Stimulated activated CD4-positive, alpha-beta T cell treated with anti-CD3 and anti-CD28 coated beads, Interleukin-1b, Interleukin-23, amount 100 ng/mL, for 24 hours (primary cell): ENCODE results near the gene BPIFA3.
A peak's percentile ranks its signal among the peaks of the same experiment; 100 is the strongest.
"Not testable (repeated sequence)": the region's sequence is repeated elsewhere in the genome, so short reads cannot be mapped to it uniquely, and the experiment has no call there.

Source experiments
- DNase-seq, 4 experiments: peaks; one replicate each; pipeline ENCODE4 v3.0.0-alpha.2; 2020; ENCODE audit warnings: low read depth in 4 of 4, low spot score in 1 of 4

Gene BPIFA3

DNA sequence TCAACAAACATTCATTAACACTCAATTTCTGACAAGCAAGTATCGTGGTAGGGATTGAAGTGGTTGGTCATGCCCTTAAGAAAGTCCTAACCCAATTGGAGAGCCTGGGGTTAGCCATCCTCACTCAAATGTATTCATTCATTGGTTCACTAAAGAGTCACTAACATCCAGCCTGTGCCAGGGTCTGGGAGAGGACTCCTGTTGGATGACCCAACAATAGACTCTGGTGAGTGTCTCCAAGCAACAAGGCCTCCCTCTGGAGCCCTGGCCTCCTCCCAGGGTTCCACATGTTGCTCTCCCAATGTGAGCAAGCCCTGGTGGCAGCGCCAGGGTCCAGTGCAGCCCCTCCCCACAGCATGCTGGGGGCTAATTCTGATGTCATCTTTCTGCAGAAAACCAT, at the start of gene BPIFA3:
Gene BPIFA3, plus strand, starts transcription at position 301 of the 400 bp plus-strand sequence. CDS start 185 bp downstream, outside the sequence.
- DNase-seq, result no peak

DNA sequence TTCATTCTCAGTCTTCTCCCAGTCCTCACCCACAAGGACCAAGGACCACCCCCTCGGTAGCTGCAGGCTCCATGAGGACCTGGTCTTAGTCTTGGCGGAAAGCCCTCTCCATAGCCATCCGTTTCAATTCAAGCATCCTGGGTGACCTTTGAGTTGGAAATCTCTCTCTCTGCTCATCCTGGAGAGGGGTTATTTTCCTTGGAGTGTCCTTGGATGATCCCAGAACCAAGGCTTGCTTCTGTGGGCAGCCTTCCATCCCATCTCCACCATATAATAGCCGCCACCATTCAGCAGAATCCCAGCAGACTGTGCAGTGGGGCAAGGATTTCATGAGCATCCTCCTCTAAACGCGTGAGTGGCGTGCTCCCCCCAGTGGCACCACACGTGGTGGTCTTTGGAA, 49.3 kb upstream of the BPIFA3 start, which contains the start of gene BPIFA2:
Gene BPIFA2, plus strand, starts transcription at position 301 of the 400 bp plus-strand sequence. CDS start 987 bp downstream, outside the sequence.
- DNase-seq, result no peak

DNA sequence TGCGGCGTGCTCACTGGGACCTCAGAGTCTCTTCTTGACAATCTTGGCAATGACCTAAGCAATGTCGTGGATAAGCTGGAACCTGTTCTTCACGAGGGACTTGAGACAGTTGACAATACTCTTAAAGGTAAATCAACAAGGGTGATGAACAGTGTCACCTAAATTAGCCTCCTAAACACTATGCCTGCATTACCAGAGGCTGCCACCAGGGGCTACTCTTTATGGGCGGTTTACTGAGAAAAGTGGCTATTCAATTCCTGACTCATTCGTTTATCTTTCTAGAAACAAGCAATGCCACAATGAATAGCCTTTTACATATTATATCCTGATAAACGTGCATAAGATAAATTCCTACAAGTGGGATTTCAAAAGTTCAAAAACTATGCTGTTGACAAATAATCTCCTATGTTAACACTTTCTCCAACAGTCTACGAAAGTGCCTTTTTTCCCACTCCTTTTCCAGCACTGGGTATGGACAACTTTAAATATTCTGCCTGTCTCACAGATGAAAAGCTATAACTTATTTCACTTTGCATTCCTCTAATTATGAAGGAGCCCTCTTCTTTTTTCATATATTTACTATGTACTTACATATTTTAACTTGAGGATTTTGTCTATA, 47.9 kb upstream of the BPIFA3 start:
- peak in 3 of 4 experiments; percentile 12 to 15 (median 13) for DNase-seq

DNA sequence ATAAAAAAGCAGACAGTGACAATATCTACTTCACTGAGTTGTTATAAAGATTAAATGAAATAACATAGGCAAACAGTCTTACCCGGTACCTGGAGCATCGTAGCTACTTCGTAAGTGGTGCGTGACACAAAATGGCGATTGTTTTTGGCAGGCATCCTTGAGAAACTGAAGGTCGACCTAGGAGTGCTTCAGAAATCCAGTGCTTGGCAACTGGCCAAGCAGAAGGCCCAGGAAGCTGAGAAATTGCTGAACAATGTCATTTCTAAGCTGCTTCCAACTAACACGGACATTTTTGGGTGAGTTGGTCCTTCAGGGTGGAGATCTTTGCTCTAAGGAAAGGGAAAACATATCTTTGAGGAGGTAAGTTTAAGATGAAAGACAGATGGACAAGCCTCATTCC, 44.4 kb upstream of the BPIFA3 start:
- DNase-seq, result no peak

DNA sequence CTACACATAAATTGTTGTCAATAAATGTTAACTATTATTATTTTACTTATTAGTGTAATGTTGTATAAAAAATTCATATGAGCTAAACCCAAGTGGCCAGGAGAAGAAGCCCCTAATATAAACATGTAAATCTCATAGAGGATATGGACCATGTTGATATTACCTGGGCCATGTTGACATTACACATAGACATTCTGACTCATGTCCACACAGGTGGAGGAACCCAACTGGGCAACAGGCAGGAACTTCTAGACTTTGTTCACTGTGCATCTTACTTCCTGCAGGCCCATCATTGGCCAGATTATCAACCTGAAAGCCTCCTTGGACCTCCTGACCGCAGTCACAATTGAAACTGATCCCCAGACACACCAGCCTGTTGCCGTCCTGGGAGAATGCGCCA, 42.0 kb upstream of the BPIFA3 start:
- no peak for DNase-seq

DNA sequence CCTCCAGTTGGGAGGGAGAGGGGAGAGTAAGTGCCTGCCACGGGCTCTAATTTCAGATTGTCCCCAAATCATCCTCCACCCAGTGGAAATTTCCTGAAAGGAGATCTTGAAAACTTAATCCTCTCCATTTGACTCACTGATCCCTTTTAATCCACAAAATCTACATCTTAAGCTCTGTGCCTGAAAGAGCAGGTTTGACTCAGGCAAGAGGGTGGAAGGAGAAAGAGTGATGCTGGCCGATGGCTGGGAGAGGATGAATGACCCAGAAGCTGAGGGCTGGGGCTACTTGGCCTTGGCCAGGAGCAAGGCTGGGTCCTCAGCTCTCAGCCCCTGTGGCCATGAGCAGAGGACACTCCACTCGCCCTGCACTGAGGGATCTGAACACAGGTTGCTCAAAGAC, 41.1 kb upstream of the BPIFA3 start:
- DNase-seq, result no peak

DNA sequence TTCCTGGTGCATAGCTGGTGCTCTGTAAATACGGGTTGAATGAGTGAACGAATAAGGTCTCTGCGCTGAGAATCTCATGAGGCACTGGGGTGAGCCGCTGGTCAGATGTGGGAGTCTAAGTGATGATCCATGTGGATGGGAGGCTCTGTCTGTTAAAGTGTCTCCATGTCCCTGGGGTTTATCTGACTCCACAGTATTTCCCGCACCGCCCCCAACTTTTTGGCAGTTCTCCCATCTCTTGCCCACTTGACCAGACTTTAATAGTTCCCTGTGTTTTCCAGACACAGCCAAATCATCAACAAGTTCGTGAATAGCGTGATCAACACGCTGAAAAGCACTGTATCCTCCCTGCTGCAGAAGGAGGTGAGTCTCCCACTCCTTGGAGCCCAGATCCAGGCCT, 39.3 kb upstream of the BPIFA3 start:
- no peak for DNase-seq

DNA sequence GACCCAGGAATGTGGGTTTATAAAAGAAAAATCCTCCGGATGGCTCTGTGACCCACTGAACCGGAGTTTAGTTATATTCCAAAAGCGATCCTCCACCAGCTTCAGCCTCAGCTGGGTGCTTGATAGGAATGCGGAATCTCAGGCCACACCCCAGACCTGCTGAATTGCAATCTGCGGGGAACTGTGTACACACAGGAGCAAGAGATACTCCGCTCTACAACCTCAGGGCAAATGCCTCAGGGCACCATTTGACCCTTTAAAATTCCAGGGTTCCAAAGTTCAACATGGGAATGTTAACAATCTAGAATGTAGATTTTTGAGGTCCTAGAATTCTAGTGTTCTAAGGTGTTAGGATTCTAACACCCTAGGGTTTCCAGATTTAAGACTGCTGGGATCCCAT, 38.4 kb upstream of the BPIFA3 start:
- DNase-seq, result no peak

DNA sequence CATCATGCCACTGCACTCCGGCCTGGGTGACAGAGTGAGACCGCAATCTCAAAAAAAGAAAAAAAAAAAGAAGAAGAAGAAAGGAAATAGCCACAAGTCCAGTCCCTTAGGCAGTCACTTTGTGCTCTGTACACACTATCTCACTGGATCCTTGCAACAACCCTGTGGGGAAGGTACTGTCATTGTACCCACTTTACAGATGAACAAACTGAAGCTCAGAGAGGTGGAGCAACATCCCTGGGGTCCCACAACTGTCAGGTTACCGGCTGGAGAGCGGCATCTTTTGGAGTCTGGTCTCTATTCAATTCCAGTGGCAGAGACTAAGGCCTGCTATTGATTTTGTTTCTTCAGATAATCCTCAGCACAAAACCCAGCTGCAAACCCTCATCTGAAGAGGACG, 37.0 kb upstream of the BPIFA3 start:
- no peak for DNase-seq

DNA sequence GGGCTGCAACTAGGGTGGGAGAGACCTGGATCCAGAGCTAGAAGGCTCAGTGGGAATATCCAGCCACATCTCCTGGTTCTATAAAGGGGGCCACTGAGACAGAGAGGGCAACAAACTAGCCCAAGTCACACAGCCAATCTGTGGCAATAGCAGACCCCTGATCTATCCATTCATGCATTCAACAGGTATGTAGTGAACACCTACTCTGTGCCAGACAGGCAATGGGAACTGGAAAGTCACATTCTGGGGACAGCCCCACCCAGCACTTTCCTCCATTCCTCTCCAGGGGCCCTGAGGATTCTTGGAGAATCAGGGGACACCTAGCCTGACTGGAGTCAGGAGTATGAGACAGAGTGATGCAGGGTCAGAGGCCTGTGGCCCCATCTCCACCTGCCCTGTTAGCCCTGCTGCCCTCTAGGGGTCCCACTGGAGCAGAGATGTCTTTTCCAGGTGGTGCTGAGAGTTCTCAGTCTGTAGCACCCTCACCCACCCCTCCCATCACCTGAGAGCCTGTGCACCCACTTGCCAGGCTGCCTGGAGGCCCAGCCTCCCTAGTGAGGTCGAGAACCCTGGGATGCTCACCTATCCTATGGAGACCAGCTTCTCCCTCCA, 35.6 kb upstream of the BPIFA3 start:
- DNase-seq, result no peak

DNA sequence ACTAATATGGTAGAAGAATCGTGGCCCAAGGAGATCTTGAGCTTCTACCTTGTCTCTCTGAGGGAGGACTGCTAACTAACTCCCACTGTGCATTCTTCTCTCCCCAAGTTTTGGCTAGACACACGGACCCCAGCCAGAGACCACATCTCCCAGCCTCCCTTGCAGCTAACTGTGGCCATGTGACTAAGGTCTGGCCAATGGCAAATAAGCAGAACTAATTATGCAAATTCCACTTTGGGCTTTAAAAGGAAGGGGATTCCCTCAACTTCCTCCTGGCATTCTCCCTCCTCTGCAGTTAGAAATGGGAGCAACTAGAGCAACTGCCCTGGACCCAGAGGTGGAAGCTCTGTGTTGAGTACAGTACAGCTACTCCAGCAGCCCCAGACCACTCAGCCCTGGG, 33.8 kb upstream of the BPIFA3 start:
- no peak for DNase-seq

DNA sequence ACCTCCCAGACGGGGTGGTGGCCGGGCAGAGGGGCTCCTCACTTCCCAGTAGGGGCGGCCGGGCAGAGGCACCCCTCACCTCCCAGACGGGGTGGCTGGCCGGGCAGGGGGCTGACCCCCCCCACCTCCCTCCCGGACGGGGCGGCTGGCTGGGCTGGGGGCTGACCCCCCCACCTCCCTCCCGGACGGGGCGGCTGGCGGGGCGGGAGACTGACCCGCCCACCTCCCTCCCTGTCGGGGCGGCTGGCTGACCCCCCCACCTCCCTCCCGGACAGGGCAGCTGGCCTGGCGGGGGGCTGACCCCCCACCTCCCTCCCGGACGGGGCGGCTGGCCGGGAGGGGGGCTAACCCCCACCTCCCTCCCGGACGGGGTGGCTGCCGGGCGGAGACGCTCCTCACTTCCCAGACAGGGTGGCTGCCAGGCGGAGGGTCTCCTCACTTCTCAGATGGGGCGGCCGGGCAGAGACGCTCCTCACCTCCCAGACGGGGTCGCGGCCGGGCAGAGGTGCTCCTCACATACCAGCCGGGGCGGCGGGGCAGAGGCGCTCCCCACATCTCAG, 32.0 kb upstream of the BPIFA3 start:
- DNase-seq, result not testable (repeated sequence)

DNA sequence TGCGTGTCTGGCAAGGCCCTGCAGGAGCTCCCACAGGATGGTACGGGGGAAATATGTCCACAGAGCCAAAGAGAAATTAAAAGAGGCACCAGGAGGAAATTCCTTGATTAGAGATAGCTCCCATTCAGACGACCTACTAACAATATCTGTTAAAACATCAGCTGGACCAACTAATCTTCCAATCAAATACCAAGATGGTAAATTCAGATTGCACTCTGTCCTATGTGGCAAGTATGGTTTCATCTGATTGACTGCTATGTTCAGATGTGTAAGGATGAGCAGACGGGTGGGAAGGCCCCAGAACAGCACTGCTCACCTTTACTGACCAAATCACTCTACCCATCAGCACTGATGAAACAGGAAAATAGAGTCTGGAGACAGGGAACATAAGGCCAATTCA, 29.7 kb upstream of the BPIFA3 start:
- no peak for DNase-seq

DNA sequence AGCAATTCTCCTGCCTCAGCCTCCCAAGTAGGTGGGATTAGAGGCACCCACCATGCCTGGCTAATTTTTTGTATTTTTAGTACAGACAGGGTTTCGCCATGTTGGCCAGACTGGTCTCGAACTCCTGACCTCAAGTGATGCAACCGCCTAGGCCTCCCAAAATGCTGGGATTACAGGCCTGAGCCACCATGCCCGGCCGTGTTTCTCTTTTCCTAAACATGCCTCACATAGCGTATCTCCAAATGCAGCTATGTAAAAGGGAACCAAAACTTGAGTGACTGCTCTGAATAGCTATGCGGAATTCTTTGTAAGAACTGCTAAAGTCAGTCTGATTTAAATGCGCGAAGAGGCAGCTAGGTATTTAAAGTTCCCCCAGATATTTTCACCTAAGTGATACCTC, 28.7 kb upstream of the BPIFA3 start:
- DNase-seq, result no peak

DNA sequence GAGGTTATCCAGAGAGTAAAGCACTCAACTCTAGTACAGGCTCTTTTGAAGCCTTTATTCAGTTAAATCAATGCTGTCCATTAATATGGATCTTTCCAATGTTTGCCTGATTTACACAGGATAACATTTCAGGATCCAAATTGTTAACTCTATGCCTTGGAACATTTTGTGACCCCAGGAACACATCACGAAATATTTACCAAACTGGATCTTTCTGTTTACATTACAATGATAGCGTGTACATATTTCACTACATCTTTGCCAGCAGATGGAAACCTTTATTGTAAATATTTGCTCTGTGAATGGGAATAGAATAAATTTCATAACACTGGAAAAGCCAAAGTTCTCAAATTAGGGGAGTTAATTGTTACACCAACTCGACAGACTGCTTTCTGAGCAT, 25.7 kb upstream of the BPIFA3 start:
- DNase-seq, result no peak

DNA sequence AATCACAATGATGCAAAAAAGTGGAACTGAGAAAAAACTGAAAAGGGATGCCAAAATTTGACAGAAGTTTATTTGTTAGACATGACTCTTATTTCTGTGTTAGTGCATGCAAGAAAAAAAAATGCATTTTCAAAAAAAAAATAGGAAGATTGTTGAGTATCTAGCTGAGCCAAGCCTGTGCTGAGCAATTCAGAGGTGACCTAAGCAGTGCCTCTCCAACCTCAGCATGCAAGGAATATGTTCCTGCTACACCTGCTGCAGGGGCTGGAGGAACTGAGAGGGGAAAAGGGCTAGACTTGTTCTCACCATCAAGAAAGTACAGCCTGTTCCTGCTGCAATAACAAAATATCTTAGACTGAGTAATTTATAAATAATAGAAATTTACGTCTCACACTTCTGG, 25.2 kb upstream of the BPIFA3 start:
- no peak for DNase-seq

DNA sequence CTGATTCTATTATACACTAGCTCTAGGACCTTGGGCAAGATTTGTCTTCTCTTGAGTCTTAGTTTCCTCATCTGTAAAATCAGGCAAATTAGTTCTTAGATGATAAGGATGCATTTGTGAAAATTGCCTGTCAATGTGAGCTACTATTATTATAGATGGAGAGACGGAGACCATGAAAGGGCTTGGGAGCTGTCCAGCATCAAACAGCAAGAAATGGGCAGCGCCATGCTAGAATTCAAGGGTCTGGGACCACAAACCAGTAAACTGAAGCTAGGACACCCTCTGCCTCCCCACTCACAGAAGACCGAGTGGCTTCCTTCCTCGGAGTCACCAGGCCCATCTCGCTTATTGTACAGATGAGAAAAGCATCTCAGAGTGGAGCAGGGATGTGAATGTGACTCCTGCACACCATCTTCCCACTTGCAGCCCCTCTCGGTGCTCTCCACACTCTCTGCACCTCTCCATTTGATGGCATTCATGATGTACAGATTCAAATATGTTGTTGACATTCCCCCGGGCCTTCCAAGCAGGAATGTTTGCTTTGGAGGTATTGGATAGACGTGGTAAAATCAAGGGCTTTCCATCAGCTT, 24.1 kb upstream of the BPIFA3 start:
- no peak for DNase-seq

DNA sequence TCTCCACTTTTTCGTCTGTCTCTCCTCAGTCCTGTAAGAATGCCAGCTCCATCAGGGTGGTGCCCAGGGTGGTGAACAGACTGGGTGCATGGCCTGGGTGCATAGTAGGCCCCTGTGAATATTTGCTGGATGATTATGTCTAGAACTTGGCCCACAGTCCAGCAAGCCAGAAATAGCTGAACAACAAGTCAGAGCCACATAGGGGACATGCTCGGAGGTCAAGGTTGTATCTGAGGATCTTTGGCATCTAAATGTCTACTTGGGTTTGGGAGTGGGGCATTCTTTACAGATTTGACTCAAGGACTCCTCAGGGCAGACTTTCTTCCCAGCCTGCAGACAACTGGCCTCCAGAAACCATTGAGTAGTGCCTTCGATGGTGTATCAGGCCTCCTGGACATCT, 18.1 kb upstream of the BPIFA3 start:
- no peak for DNase-seq

DNA sequence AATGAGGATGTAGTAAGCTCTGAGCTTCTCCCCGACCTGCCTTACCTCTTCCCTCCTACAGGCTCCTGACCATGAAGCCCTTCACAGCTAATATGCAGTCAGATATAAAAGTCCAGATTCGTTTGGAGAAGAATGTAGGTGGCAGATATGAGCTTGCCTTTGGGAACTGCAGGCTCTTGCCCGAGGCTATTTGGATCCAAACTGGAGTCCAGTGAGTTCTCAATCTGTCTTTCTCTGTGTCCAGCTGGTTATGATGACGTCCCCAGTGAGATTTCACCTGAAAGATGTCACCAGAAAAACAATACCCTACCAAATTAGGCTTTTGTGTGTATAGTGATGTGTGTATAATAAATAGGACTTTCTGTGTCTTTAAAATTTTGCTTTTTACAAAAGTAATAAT, 14.7 kb upstream of the BPIFA3 start:
- no peak for DNase-seq

DNA sequence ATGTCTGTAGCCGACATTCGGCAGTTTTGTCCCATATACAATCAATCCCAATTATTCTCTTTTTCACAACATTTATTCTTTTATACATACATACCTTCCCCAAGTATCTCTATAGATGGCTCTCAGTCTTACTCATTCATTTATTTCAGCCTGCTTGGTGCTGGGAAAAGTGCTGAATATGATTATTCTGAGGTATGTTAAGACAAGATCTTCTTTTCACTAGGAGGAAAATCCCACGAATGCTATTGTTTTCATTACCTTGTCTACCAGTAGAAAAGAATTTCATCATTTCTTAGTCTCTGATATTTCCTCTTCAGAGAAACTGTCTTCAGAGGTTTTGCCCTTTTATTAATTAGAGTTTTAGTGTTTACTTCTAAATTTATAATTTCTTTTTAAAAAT, 13.7 kb upstream of the BPIFA3 start:
- no peak for DNase-seq

DNA sequence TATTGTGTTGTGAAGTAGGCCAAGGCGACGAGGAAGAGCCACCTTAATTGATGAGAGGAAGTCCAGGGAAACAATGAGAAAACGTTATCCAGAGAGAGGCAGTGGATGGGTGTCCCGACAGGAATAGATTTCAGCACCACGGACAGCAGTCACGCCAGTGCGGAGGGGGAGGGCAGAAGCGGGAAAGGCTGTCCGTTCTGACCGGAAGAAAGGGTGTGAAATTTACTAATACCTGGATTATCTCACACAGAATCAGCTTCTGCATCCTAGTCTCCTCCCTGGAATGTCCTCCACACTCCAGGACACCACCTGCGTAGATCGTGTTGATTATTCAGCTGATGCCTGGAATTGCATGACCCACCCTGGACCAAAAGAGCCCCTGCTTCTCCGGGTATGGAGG, 7.4 kb upstream of the BPIFA3 start:
- peak in 3 of 4 experiments; percentile 2 to 10 (median 6) for DNase-seq

DNA sequence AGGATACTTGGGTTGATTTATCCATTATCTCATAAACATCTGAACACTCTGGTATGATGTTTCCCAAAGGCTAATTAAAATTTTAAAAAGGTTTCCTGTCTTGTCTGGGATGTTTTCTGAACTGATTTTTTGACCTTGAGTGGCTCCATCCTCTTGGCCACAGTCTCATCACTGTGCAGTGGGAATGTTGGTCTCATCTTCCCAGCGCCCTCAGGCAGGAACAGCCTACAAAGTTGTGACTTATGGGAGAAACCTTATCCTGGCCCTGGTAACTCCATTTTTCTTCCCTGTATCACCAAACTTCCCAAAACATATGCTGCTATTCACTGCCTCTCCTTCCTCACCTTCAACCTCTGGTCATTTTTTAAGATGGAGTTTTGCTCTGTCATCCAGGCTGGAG, 6.8 kb upstream of the BPIFA3 start:
- no peak for DNase-seq
